H9 (cell line): ENCODE measurements around the gene MAGI1. TPM values are rescaled to one million over a fixed set of nuclear protein-coding genes. Genes with fewer than 3 reads are reported as not detected.
A peak's percentile ranks its signal among the peaks of the same experiment; 100 is the strongest.

ENCODE experiments used
- DNase-seq: peaks from one replicate; pipeline ENCODE4 v3.0.0-alpha.2; 2017
- H2AFZ ChIP-seq: one replicate; pipeline ENCODE4 v1.6.1; 2013; ENCODE audit warnings: mild to moderate bottlenecking, low read length, control low read depth, moderate library complexity
- H2AK5ac ChIP-seq: 2 replicates; pipeline ENCODE4 v1.6.1; 2013; ENCODE audit warnings: low read length, control low read depth, mixed read lengths; ENCODE audit not compliant: insufficient read length
- H2BK120ac ChIP-seq: one replicate; pipeline ENCODE4 v1.6.1; 2013; ENCODE audit warnings: low read depth, mild to moderate bottlenecking, low read length, control low read depth, inconsistent platforms; ENCODE audit not compliant: poor library complexity, severe bottlenecking
- H2BK12ac ChIP-seq: 2 replicates; pipeline ENCODE4 v1.6.1; 2013; ENCODE audit warnings: low read length, control low read depth, mixed read lengths, low read depth; ENCODE audit not compliant: insufficient read length
- H2BK15ac ChIP-seq: 2 replicates; pipeline ENCODE4 v1.6.1; 2013; ENCODE audit warnings: low read depth, low read length, control low read depth
- H2BK20ac ChIP-seq: one replicate; pipeline ENCODE4 v1.6.1; 2013; ENCODE audit warnings: low read depth, mild to moderate bottlenecking, low read length, control low read depth, inconsistent platforms; ENCODE audit not compliant: poor library complexity, severe bottlenecking
- H2BK5ac ChIP-seq: 2 replicates; pipeline ENCODE4 v1.6.1; 2013; ENCODE audit warnings: low read length, control low read depth, mixed read lengths; ENCODE audit not compliant: insufficient read length
- H3K14ac ChIP-seq: 2 replicates; pipeline ENCODE4 v1.6.1; 2013; ENCODE audit warnings: low read length, control low read depth; ENCODE audit not compliant: insufficient read depth
- H3K18ac ChIP-seq: 2 replicates; pipeline ENCODE4 v1.6.1; 2013; ENCODE audit warnings: low read depth, mild to moderate bottlenecking, mixed read lengths, low read length, control low read depth; ENCODE audit not compliant: insufficient read length
- H3K23ac ChIP-seq: 2 replicates; pipeline ENCODE4 v1.6.1; 2013; ENCODE audit warnings: low read length, control low read depth, mixed read lengths, low read depth; ENCODE audit not compliant: insufficient read length
- H3K23me2 ChIP-seq: 2 replicates; pipeline ENCODE4 v1.6.1; 2013; ENCODE audit warnings: low read depth, mild to moderate bottlenecking, mixed read lengths, low read length, control low read depth; ENCODE audit not compliant: insufficient read length, poor library complexity, severe bottlenecking
- H3K27ac ChIP-seq: 2 replicates; pipeline ENCODE4 v1.5.1; 2013; ENCODE audit warnings: low read length, control low read depth, mixed read lengths, low read depth; ENCODE audit not compliant: insufficient read length
- H3K27me3 ChIP-seq: 2 replicates; pipeline ENCODE4 v1.6.1; 2013; ENCODE audit warnings: low read length, control low read depth, inconsistent platforms; ENCODE audit not compliant: insufficient read depth
- H3K4ac ChIP-seq: 2 replicates; pipeline ENCODE4 v1.6.1; 2013; ENCODE audit warnings: low read depth, mild to moderate bottlenecking, control low read depth, inconsistent platforms, low read length, moderate library complexity
- H3K4me1 ChIP-seq: 2 replicates; pipeline ENCODE4 v1.6.1; 2013; ENCODE audit warnings: low read length, control low read depth, inconsistent platforms; ENCODE audit not compliant: insufficient read depth
- H3K4me2 ChIP-seq: 2 replicates; pipeline ENCODE4 v1.6.1; 2013; ENCODE audit warnings: low read length, control low read depth, mixed read lengths; ENCODE audit not compliant: insufficient read length, insufficient read depth
- H3K56ac ChIP-seq: 2 replicates; pipeline ENCODE4 v1.6.1; 2013; ENCODE audit warnings: low read depth, mild to moderate bottlenecking, mixed read lengths, low read length, control low read depth; ENCODE audit not compliant: insufficient read length
- H3K79me1 ChIP-seq: 2 replicates; pipeline ENCODE4 v1.6.1; 2013; ENCODE audit warnings: low read depth, mild to moderate bottlenecking, moderate library complexity, low read length, control low read depth, inconsistent platforms; ENCODE audit not compliant: insufficient read depth, poor library complexity, severe bottlenecking
- H3K79me2 ChIP-seq: 2 replicates; pipeline ENCODE4 v1.6.1; 2013; ENCODE audit warnings: low read length, control low read depth, inconsistent platforms; ENCODE audit not compliant: insufficient read depth
- H3K9ac ChIP-seq: 2 replicates; pipeline ENCODE4 v1.6.1; 2013; ENCODE audit warnings: low read length, control low read depth, mixed read lengths; ENCODE audit not compliant: insufficient read length; ENCODE audit errors: extremely low read depth
- H3K9me3 ChIP-seq: one replicate; pipeline ENCODE4 v1.6.1; 2013; ENCODE audit warnings: low read depth, low read length, inconsistent platforms; ENCODE audit not compliant: control insufficient read depth
- H3T11ph ChIP-seq: one replicate; pipeline ENCODE4 v1.6.1; 2013; ENCODE audit warnings: mild to moderate bottlenecking, low read length, control low read depth, inconsistent platforms
- H4K20me1 ChIP-seq: one replicate; pipeline ENCODE4 v1.6.1; 2013; ENCODE audit not compliant: control insufficient read depth, insufficient read length, insufficient read depth
- H4K5ac ChIP-seq: 2 replicates; pipeline ENCODE4 v1.6.1; 2013; ENCODE audit warnings: low read depth, mild to moderate bottlenecking, mixed read lengths, low read length, control low read depth; ENCODE audit not compliant: insufficient read length
- H4K8ac ChIP-seq: replicated peaks from 2 replicates; pipeline ENCODE4 v1.6.1; 2013; ENCODE audit warnings: low read length, control low read depth, mixed read lengths, low read depth; ENCODE audit not compliant: insufficient read length
- H4K91ac ChIP-seq: 2 replicates; pipeline ENCODE4 v1.6.1; 2013; ENCODE audit warnings: low read depth, mild to moderate bottlenecking, moderate library complexity, mixed read lengths, low read length, control low read depth; ENCODE audit not compliant: insufficient read length
- H3K27ac Mint-ChIP-seq, 3 experiments: 2 replicates in 2 of 3; 3 replicates in 1 of 3; pipeline ENCODE4 v1.8.0; 2020 to 2021; ENCODE audit warnings: mixed read lengths in 3 of 3, mild to moderate bottlenecking in 1 of 3, moderate library complexity in 1 of 3
- H3K27me3 Mint-ChIP-seq: 2 replicates; pipeline ENCODE4 v1.8.0; 2021; ENCODE audit warnings: low read depth, mild to moderate bottlenecking, moderate library complexity, mixed read lengths
- H3K36me3 Mint-ChIP-seq, 3 experiments: 2 replicates in 2 of 3; 3 replicates in 1 of 3; pipeline ENCODE4 v1.8.0; 2020 to 2021; ENCODE audit warnings: low read depth in 3 of 3, mixed read lengths in 3 of 3; ENCODE audit not compliant: insufficient read depth in 1 of 3
- H3K4me1 Mint-ChIP-seq, 2 experiments: 2 replicates each; pipeline ENCODE4 v1.8.0; 2020; ENCODE audit warnings: mixed read lengths in 2 of 2
- H3K4me3 Mint-ChIP-seq, 2 experiments: 2 replicates in 1 of 2; 3 replicates in 1 of 2; pipeline ENCODE4 v1.8.0; 2020 to 2021; ENCODE audit warnings: mild to moderate bottlenecking in 2 of 2, mixed read lengths in 2 of 2, moderate library complexity in 1 of 2
- H3K9me3 Mint-ChIP-seq, 2 experiments: 2 replicates in 1 of 2; 3 replicates in 1 of 2; pipeline ENCODE4 v1.8.0; 2020; ENCODE audit warnings: mild to moderate bottlenecking in 2 of 2, mixed read lengths in 2 of 2, moderate library complexity in 1 of 2
- CTCF ChIP-seq: fragments of 200-600 bp; sonication (generic); conservative IDR thresholded peaks from 3 replicates; pipeline ENCODE4 v1.8.0; 2021; ENCODE audit warnings: antibody characterized with exemption, mild to moderate bottlenecking
- WGBS: extraction: QIAGEN DNeasy Blood & Tissue Kit; methylation state at CpG from one replicate; pipeline ENCODE4 v1.1.7; 2013; ENCODE audit warnings: missing lambda C conversion rate, low lambda C conversion rate, mixed read lengths; ENCODE audit not compliant: insufficient read length; ENCODE audit errors: extremely low coverage; 5-methylcytosine and 5-hydroxymethylcytosine counted together
- total RNA-seq: library from RNA; stranded (reverse); gene quantifications from 2 replicates; pipeline ENCODE4 v1.2.1, GENCODE V29; 2021

MAGI1 gene
- total RNA-seq, 1 experiment from 2014 or later = 65.7 TPM

GRCh38 chr3:65951836-65952505 lies 86.7 kb downstream of the MAGI1 start:
- peaks cover 61 to 71% of the 10 kb centered on the region in 2 experiments for H3K4me1 Mint-ChIP-seq
- Histone ChIP-seq H4K20me1 (no peaks in the 10 kb centered on the region), H3K4ac (peak overlapping the region; percentile 26; the same call in 1 of the 2 replicates), H4K91ac (peak overlapping the region; percentile 44), H2BK15ac (no peak overlapping the region), H3K4me2 (no peak overlapping the region), H3K27me3 (no peaks in the 10 kb centered on the region), H4K5ac (no peak overlapping the region), H2BK5ac (no peak overlapping the region), H2BK120ac (peak overlapping the region; percentile 61), H3T11ph (peak overlapping the region; percentile 41), H2BK20ac (no peak overlapping the region), H3K23ac (no peak overlapping the region), H2AK5ac (no peak overlapping the region), H3K9me3 (no peaks in the 10 kb centered on the region), H3K18ac (no peak overlapping the region), H3K9ac (no peak overlapping the region), H3K79me1 (no peaks in the 10 kb centered on the region), H3K4me1 (peaks cover 7% of the 10 kb centered on the region), H2AFZ (no peak overlapping the region), H3K14ac (no peak overlapping the region), H3K27ac (no peak overlapping the region), H2BK12ac (peak overlapping the region; percentile 77), H3K56ac (no peak overlapping the region), H3K79me2 (no peaks in the 10 kb centered on the region; the same call in 1 of the 2 replicates), H3K23me2 (peaks cover 2% of the 10 kb centered on the region), H4K8ac (no peak overlapping the region)
- peak overlapping the region; percentile 98 to 99 (median 99) for H3K27ac Mint-ChIP-seq
- TF ChIP-seq CTCF = no peak
- H3K36me3 Mint-ChIP-seq = no peaks in the 10 kb centered on the region
- H3K4me3 Mint-ChIP-seq = no peak overlapping the region; a peak in 1 of 5 replicates
- DNase-seq = no peak
- H3K27me3 Mint-ChIP-seq = peaks cover 2% of the 10 kb centered on the region; the same call in 1 of the 2 replicates
- WGBS = no CpG with 5 or more reads among the region's 4 CpGs
- no peaks in the 10 kb centered on the region for H3K9me3 Mint-ChIP-seq
